ENCODE results near the gene ACOX3.
A peak's percentile ranks its signal among the peaks of the same experiment; 100 is the strongest.
"Not testable (repeated sequence)": the region's sequence is repeated elsewhere in the genome, so short reads cannot be mapped to it uniquely, and the experiment has no call there.

ACOX3 gene

DNA sequence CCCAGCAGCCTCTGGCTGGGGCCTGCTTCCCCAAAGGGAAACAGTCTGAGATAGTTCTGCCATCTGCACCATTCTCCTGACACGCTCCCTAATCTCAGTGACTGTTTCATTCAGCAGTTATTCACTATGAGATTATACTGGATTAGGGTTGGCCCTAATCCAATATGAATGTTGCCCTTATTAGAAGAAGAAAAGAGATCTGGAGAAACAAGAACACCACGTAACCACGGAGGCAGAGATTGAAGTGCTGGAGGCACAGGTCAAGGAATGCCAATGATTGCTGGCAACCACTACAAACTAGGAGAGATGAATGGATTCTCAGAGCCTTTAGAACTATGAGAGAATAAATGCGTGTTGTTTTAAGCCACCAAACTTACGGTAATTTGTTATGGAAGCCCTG lies 7.4 kb downstream of the ACOX3 start:
- no peak for DNase-seq (ENCODE audit: low read depth)

DNA sequence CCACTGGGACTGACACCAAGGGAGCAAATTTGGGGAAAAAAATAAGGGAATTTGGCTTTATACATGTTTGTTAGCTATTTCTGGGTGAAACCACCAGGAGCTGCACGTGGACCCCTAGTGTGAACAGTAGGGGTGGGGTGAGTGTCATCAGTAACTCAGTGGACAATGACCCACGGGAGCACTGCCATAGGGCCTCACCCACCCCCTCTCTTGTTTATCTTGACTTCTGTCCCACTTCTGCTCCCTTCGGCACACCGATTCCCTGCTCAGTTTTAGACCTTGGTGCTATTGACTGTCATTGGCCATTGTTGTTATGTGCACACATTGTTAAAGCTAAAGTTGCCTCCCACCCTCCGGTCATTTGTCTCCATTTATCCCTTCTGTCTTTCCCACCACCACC lies 9.0 kb downstream of the ACOX3 start:
- no peak for DNase-seq (ENCODE audit: low read depth)

DNA sequence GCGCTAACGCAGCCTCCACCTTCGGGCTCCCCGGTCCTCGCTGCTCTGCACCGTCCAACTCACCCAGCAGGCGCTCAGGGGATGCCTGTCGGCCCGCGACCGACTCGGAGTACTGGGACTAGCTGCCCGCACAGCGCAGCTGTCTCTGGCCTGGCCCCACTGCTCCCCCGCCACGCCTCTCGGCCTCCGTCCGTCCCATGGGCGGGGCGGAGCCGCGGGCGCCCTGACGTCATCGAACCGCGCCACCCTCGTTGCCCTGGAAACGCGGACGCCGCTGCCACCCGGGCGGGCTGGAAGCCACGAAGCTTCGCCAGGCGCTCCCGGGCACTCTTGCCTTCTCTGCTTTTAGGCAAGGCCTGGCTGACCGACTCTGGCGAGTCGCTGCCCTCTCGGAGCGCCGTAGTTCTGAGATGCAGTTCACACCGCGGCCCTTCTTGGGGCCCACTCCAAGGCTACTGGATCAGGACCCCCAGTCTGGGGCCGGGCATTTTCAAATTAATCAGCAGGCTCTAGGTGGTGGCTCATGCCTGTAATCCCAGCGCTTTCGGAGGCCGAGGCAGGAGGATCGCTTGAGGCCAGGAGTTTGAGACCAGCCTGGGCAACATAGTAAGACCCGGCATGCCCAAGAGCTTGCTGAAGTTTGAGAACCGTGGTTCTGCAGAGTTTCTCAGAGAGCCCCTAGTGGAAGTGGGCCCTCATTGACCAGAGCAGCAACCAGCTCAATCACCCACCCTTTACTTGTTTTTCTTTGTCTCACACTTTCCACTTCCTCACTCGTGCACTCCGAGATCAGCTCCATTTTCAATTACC lies 12.0 kb downstream of the ACOX3 start:
- peak; percentile 86 for DNase-seq (ENCODE audit: low read depth)

DNA sequence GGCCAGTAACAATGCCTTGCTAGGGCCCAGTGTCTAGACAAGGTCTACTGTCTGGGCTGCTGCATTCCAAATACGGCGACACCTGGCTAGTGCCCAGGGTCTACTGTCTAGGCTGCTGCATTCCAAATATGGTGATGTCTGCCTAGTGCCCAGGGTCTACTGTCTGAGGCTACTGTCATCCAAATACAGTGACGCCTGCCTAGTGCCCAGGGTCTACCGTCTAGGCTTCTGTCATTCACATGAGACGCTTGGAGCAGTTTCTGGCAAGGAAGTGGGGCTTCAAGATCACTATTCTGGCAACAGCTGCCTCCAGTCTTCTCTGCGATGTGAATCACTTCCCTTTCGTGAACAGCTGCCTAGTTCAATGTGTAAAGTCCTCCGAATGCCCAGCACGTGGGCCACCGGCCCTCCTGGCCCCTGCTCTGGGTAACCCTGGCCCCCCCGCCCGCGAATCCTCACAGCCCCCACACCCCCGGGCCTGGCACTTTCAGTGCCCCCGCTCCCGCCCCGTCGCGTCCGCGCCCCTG lies 12.7 kb downstream of the ACOX3 start:
- peak; percentile 50 for DNase-seq (ENCODE audit: low read depth)

DNA sequence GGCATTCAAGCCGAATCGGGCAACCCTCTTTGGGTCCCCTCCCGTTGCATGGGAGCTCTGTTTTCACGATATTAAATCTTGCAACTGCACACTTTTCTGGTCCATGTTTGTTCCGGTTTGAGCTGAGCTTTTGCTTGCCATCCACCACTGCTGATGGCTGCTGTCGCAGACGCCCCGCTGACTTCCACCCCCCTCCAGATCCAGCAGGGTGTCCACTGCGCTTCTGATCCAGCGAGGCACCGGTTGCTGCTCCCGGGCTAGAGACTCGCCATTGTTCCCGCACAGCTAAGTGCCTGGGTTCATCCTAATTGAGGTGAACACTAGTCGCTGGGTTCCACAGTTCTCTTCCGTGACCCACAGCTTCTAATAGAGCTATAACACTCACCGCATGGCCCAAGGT lies 13.3 kb downstream of the ACOX3 start:
- no peak for DNase-seq (ENCODE audit: low read depth)

DNA sequence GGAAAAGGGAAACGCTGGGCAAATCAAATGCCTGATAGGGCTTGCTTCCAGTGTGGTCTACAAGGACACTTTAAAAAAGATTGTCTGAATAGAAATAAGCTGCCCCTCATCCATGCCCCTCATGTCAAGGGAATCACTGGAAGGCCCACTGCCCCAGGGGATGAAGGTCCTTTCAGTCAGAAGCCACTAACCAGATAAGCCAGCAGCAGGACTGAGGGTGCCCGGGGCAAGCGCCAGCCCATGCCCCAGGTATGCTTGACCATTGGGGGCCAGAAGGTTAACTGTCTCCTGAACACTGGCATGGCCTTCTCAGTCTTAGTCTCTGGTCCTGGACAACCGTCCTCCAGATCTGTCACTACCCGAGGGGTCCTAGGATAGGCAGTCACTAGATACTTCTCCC lies 17.7 kb downstream of the ACOX3 start:
- DNase-seq (ENCODE audit: low read depth), result no peak

DNA sequence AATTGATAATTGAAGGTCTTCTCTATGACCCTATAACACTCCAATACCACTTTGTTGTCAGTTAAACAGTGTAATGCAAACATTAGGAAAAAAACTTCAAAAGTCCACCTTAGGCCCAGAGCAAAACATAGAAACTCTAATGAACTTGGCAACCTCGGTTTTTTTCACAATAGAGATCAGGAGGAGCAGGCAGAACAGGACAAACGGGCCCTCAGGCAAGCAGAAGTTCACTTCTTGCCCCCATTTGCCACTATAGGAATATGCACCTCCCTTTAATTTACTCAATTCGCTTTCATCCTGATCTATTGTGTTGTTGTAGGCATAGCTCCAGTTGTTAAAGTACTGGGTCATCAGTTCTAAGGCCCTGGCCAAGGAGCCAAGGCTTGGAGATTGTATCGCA lies 18.2 kb downstream of the ACOX3 start:
- no peak for DNase-seq (ENCODE audit: low read depth)

DNA sequence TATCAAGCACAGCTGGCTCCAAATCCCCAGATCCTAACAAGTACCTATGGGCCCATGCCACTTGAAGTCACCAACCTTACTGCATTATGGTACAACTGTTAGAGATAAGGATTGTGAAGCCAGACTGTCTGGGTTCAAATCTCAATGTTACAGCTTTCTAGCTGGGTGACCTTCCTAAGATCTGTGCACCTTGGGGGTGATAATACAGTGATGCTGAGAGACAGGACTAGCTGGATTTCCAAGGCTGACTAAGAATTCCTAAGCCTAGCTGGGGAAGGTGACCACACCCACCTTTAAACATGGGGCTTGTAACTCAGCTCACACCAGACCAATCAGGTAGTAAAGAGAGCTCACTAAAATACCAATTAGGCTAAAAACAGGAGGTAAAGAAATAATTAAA lies 20.4 kb downstream of the ACOX3 start:
- DNase-seq (ENCODE audit: low read depth), result not testable (repeated sequence)

DNA sequence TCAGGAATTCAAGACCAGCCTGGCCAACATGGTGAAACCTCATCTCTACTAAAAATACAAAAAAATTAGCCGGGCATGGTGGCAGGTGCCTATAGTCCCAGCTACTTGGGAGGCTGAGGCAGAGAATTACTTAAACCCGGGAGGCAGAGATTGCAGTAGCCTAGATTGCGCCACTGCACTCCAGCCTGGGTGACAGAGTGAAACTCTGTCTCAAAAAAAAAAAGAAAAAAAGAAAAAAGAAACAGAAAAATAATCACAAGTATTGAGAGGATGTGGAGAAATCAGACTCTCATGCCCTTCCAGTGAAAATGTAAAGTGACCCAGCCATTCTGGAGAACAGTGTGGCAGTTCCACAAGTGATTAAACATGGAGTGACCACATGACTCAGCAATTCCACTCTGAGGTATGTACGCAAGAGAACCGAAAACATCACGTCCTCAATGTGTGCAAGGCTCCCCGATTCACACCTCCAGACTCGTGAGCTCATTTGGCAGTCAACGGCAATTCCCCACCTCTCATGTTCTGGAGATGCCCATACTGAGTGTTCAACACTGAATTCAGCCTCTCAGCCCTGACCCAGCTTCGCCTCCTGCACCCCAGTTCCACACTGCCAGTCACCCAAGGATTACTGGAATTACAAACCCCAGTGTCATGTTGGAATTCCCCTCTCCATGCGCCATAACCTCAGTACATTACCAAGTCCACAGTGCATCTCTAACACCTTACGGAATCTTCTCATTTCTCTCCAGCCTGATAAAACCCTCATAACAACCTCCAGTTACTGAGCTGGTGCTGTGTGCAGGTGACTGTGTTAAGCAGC lies 21.1 kb downstream of the ACOX3 start:
- DNase-seq (ENCODE audit: low read depth), result peak; percentile 81

DNA sequence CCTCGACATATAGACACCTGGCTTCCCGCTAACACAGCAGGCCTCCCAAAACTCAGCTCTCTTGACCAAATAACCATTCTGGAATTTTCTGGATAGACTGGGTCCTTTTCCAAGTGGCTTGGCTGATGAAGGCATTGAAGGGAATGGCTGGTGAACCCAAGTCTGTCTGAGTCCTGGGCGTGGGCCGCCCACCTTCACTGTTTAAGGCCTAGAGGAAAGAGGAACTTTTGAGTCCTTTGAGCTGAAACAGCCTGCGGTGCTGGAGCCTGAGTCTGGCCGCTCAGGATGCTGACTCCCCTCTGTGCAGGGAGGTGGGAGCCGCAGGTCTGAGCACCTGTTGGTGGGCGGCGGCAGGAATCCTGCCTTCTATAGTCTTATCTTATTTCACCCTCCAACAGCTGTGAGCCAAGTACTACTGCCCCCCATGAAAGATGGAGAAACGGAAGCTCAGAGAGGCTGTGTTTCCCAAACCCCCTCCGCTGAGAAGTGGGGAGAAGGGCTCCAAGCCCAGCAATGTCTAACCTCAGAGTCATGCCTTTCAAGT lies 23.4 kb downstream of the ACOX3 start:
- DNase-seq (ENCODE audit: low read depth), result no peak

DNA sequence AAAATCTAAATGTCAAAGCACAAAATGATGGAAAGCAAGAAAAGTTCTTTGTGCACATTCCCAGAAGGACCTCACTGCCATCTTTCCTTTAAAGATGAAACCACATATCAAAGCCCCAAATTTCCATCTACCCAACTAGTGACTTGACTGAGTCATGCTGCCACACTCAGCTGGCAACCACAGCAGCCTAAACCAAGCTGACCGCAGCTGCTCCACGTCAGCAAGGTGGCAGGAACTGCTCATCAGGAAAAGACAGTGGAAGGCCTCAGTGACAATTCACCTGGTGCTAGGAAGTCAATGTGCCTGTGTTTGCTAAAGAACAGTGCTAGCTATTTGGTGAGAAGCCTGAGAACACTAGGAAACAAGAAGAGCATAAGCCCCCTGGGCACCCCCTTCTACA lies 26.1 kb downstream of the ACOX3 start:
- DNase-seq (ENCODE audit: low read depth), result no peak

DNA sequence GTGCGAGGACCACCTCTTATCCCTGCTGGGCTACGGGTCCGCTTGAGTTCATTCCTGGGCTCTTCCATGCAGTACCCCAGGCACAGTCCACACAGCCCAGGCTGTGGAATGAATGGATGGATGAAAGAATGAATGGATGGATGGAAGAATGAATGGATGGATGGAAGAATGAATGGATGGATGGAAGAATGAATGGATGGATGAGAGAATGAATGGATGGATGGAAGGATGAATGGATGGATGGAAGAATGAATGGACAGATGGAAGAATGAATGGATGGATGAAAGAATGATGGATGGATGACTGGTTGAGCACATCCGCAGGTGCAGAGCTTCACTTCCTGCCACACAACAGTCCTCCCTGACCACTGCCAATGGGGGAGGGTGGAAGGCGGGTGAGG lies 28.2 kb downstream of the ACOX3 start:
- DNase-seq (ENCODE audit: low read depth), result no peak

DNA sequence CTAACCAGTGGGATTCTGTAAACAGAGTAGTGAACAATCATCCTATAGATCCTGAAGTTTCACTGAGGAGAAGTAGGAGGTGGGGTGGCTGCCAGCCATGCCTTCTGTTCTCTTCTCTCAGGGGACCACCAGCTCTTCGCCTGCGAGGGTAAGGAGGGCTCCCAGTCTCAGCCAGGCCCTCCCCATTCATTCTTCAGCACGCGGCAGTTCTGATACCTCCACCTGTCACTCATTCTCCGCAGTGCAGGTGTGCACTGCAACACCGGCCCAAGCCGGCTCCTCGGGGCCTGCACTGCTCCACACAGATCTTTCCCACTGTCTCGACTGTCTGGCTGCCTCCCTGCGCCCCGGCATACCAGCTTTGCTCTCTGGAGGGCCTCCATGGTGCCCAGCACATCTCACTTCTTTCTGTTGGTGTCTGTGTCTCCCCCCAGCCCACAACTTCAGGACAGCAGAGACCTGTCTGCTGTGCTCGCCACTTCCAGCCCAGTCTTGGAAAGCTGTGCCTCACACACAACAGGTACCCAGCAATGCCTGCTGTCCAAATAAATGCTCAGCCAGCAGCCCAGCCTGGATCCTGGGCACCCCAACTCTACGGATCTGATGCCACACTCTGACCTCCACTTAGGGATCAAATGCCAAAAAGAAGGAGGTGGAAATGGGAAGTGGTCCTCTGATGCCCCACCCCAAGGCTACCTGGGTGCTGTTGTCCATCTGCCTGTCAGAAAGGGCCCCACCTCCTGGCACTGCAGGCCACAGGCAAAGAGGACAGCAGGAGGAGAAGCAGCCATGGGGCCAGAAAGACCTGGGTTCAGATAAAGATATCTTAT lies 29.0 kb downstream of the ACOX3 start:
- no peak for DNase-seq (ENCODE audit: low read depth)

DNA sequence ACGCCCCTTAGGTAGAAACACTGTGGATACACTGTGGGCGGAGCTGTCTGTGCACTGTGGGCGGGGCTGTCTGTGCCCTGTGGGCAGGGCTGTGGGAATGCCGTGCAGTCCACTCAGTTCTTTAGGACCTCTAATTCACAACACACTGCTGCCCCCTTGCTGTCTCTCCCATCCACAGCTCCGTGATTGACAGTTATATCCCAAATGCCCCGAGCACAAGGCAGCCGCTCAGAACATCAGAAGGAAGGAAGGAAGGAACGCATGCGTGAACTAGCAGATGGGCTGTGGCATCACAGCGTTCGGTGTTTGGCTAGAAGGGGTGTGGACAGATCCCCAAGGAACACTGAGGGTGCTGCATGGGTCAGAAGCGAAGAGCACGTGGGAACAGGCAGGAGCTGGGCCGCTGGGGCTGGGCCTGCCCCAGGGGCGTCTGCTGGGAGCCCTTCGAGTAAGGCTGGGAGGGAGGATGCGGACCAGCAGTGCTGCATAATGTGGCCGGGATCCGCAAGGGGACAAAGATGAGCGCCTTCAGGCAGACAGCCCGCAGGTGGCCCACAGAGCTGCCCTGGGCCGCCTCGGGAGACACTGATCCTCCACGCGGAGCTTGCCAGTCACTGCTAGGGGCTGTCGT lies 29.8 kb downstream of the ACOX3 start:
- peak; percentile 72 for DNase-seq (ENCODE audit: low read depth)

DNA sequence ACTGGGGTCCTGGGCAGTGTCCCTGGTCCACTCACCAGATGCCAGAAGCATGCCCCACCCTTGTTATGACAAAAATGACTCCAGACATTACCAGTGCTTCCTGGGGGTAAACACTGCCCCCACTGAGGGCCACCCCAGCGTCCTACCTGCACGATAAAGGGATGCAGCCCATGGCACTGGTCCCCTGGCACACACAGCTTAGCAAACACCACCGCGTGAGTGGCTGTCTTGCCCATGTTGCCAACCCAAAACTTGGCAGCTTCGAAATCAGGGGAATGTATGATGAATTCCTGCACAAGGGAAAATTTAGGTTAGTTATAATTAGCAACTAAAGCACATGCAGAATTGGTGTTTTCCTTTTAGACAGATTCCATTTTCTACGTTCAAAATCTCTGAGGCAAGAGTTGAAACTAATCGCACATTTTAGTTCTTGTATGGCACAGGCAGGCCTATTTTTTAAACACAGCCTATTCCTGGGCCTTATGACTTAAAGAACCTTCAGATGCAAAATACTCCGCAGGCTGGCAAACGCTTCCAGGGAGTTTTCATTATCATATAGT lies 30.4 kb downstream of the ACOX3 start:
- no peak for DNase-seq (ENCODE audit: low read depth)

DNA sequence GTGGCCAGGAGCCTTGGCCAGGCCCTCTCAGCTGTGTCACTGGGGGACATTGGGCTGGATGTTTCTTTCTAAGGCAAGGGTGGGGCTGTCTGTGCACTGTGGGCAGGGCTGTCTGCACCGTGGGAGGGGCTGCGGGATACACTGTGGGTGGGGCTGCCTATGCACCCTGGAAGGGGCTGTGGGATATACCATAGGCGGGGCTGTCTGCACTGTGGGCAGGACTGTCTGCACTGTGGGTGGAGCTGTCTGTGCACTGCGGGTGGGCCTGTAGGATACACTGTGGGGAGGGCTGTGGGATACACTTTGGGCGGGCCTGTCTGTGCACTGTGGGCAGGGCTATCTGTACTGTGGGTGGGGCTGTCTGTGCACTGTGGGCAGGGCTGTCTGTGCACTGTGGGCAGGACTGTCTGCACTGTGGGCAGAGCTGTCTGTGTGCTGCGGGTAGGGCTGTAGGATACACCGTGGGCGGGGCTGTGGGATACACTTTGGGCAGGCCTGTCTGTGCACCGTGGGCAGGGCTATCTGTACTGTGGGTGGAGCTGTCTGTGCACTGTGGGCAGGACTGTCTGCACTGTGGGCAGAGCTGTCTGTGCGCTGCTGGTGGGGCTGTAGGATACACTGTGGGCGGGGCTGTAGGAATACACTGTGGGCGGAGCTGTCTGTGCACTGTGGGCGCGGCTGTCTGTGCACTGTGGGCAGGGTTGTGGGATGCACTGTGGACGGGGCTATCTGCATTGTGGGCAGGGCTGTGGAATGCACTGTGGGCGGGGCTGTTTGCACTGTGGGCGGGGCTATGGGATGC lies 31.1 kb downstream of the ACOX3 start:
- DNase-seq (ENCODE audit: low read depth), result peak; percentile 44

DNA sequence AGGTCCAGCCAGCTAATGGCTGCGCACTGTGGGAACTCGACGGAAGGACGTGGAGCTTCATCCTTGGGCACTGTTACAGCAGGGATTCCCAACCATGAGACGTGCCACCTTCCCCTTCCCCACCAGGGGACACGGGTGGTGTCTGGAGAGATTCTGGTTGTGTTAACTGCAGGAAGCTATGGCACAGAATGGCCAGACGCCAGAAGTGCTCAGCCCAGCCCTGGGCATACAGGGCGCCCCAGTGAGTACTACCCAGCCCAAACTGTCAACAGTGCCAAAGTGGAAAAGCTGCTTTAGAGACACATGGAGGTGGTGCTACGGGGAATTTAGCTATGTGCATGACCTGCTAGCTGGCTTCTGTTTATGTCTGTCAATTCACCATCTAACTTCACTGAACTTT lies 32.8 kb downstream of the ACOX3 start:
- DNase-seq (ENCODE audit: low read depth), result no peak

DNA sequence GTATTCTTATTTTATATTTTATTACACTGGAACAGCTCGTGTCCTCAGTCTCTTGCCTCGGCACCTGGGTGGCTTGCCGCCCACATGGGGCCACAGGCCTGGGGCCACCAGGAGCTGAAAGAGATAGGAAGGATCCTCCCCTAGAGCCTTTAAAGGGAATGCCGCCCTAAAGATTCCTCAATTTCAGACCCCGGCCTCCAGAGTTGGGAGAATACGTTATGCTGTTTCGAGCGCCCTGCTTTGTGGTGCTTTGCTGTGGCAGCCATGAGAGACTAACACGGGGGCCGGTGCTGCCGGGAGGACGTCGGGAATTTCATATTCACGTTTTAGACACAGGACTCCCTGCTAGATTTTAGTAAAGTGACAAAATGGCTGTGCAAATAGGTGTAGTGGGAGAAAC lies 33.2 kb downstream of the ACOX3 start:
- no peak for DNase-seq (ENCODE audit: low read depth)

DNA sequence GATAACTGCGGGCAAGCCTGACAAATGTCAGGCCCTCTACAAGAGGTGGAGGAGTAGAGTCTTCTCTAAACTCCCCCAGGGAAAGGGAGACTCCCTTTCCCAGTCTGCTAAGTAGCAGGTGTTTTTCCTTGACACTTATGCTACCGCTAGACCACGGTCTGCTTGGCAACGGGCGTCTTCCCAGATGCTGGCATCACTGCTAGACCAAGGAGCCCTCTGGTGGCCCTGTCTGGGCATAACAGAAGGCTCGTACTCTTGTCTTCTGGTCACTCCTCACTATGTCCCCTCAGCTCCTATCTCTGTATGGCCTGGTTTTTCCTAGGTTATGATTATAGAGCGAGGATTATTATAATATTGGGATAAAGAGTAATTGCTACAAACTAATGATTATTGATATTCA lies 33.6 kb downstream of the ACOX3 start:
- DNase-seq (ENCODE audit: low read depth), result peak; percentile 35

DNA sequence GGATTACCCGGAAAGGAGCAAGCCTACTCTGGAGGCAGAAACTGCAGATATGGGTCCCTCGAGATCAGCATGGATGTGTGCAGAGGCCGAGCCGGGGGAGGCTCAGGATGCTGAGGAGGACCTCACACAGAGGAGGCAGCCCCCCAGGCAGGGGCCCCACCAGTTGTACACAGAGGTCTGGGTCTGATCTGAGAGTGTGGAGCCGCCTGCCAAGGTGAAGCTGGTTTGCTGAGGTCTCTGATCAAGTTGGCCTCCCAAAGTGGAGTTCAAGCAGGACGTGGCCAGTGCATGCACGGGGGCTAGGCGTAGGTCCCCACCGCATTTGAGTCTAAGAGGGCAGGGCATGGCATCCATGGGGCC lies 35.0 kb downstream of the ACOX3 start:
- no peak for DNase-seq (ENCODE audit: low read depth)
